T-helper 9 cell (primary cell): ENCODE results near the gene PDE9A.
"Not testable (repeated sequence)": the region's sequence is repeated elsewhere in the genome, so short reads cannot be mapped to it uniquely, and the experiment has no call there.

Source experiments
- DNase-seq: peaks from one replicate; pipeline ENCODE4 v3.0.0-alpha.2; 2020

PDE9A gene

GRCh38 chr21:42779431-42779861, 126.0 kb downstream of the PDE9A start:
- no peak for DNase-seq

GRCh38 chr21:42780617-42781016, 127.2 kb downstream of the PDE9A start:
- DNase-seq, result no peak

GRCh38 chr21:42781150-42781970, 127.9 kb downstream of the PDE9A start:
- DNase-seq, result no peak

GRCh38 chr21:42781971-42782722, 128.7 kb downstream of the PDE9A start:
- DNase-seq, result no peak

GRCh38 chr21:42782723-42783242, 129.4 kb downstream of the PDE9A start:
- no peak for DNase-seq

GRCh38 chr21:42784276-42784675, 130.9 kb downstream of the PDE9A start:
- no peak for DNase-seq

GRCh38 chr21:42784896-42785451, 131.6 kb downstream of the PDE9A start:
- no peak for DNase-seq

GRCh38 chr21:42785666-42786427, 132.4 kb downstream of the PDE9A start:
- DNase-seq, result no peak

- no peak for DNase-seq
Measured at GRCh38 chr21:42786884-42787283, 133.5 kb downstream of the PDE9A start.

- no peak for DNase-seq
Measured at GRCh38 chr21:42787613-42788012, 134.2 kb downstream of the PDE9A start.

- no peak for DNase-seq
Measured at GRCh38 chr21:42790520-42791065, 137.2 kb downstream of the PDE9A start.

- DNase-seq, result no peak
Measured at GRCh38 chr21:42793774-42794173, 140.4 kb downstream of the PDE9A start.

- no peak for DNase-seq
Measured at GRCh38 chr21:42794551-42794950, 141.1 kb downstream of the PDE9A start.

- DNase-seq, result no peak
Measured at GRCh38 chr21:42796327-42797062, 143.1 kb downstream of the PDE9A start.

GRCh38 chr21:42797522-42797921, 144.1 kb downstream of the PDE9A start:
- DNase-seq, result no peak

- DNase-seq, result no peak
Measured at GRCh38 chr21:42798106-42798505, 144.7 kb downstream of the PDE9A start.

GRCh38 chr21:42799516-42799915, 146.1 kb downstream of the PDE9A start:
- no peak for DNase-seq

- no peak for DNase-seq
Measured at GRCh38 chr21:42799948-42800347, 146.5 kb downstream of the PDE9A start.

- not testable (repeated sequence) for DNase-seq
Measured at GRCh38 chr21:42801616-42802015, 148.2 kb downstream of the PDE9A start.

GRCh38 chr21:42806509-42807140, 153.2 kb downstream of the PDE9A start:
- no peak for DNase-seq

- not testable (repeated sequence) for DNase-seq
Measured at GRCh38 chr21:42807293-42807895, 154.0 kb downstream of the PDE9A start.
